COLO829 (cell line): ENCODE measurements around the gene CHTF8.
"Not testable (repeated sequence)": the region's sequence is repeated elsewhere in the genome, so short reads cannot be mapped to it uniquely, and the experiment has no call there.

Experiments used
- DNase-seq: peaks from one replicate; pipeline ENCODE4 v3.0.0; 2012; ENCODE audit warnings: low spot score

Gene CHTF8

DNA sequence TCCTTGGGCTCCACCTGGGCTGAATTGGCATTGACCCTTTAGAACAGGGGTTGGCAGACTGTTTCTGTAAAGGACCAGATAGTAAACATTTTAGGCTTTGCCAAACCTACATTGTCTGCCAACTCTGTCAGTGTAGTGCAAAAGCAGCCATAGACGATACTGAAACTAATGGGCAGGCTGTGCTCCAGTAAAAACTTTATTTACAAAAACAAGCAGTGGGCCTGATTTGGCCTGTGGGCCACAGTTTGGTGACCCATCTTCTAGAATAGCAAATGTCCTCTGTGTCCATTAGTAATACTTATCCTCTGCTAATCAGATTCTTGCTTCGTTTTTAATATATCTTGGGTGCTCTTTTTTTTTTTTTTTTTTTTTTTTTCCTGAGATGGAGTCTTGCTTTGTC lies 6.2 kb upstream of the CHTF8 start:
- no peak for DNase-seq

DNA sequence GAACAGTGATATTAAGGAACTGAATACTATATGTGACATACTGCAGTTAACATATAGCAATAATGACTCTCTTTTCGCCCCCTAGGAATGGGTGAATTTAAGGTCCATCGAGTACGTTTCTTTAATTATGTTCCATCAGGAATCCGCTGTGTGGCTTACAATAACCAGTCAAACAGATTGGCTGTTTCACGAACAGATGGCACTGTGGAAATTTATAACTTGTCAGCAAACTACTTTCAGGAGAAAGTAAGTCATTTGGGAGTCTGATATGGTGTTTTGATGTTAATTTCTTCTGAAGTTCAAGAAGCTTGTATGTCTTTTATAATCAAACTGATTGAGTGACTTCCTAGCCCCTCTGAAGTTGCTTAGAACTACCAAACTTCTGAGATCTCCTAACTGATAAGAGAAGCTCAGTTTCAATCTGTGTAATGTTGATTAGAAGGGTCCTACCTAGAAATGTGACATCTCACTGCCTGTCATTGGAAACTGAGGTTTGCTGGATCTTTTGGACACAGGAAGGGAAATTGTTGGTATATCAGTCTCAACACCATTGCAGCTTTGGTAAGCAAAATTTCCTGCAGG lies 1.1 kb upstream of the CHTF8 start:
- DNase-seq = no peak

DNA sequence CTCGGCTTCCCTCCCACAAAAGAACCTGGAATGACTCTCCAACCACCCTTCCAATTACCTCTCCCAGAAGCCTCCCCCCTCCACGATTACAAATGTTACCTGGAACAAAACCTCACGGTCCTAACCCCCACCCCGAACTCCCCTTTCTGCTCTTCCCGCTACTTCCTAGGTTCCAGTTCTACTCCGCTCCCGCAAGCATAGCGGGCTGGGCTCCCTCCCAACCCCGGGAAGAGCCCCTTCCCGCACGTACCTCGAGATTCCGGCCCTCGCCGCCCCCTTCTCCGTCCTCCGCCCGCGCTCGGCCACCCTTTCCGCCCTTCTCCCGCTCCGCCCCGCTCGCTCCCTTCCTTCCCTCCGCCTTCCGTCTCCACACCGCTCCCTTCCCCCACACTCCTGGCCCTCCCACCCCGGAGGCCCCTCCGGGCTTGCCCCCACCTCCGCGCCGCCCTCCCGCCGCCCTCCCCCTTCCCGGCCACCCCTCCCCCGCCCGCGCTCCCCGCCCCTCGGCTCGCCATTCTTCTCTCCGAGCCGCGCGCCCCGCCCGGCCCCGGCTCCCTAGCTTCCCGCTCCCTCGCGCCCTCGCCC lies 457 bp downstream of the CHTF8 start:
- DNase-seq = peak; percentile 87

DNA sequence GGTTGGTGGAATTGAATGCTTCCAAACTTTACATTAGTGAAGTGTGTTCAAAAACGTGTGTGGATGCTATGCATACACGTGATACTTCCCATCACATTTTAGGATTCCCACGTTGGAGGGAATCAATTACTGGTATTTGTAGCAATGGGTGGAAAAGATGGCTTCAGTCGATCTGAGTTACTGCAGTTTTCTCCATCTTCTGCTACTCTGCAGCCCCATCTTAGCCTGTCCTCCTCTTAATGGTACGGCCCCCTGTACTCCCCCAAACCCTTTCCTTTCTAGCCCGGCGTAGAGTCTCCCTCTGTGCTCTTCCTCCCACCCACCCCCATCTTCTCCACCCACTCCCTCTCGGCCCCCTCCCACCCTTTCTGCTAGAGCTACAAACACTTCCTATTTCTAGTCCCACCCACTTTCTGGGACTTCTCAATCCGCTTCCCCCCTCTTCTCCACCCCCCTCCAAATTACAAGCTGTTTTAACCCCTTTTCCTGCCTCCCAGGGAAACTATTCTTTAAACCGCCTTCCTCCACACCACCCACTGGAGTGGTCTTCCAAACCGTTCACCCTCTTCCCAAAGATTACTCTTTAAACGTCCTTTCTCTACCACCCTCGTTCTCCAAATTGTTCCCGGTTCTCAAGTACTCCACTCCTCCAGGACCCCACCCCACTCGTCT lies 1.1 kb downstream of the CHTF8 start:
- no peak for DNase-seq

DNA sequence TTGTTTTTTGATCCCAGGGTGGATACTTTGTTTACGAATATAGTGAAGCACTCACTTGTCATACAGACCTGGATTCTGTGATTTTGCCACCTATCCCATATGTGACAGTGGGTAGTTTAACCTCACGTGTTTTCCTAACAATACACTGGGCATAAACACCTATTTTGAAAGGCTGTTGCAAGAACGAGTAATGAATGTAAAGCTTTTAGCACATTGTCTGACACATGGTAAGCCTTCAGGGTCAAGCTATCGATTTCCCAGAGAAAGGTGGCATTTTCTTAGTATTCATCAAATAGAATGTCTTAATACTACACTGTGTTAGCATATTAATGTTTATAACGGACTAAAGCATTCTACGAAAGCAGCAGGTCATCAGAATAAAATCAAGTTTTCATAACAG lies 1.9 kb downstream of the CHTF8 start:
- DNase-seq = no peak

DNA sequence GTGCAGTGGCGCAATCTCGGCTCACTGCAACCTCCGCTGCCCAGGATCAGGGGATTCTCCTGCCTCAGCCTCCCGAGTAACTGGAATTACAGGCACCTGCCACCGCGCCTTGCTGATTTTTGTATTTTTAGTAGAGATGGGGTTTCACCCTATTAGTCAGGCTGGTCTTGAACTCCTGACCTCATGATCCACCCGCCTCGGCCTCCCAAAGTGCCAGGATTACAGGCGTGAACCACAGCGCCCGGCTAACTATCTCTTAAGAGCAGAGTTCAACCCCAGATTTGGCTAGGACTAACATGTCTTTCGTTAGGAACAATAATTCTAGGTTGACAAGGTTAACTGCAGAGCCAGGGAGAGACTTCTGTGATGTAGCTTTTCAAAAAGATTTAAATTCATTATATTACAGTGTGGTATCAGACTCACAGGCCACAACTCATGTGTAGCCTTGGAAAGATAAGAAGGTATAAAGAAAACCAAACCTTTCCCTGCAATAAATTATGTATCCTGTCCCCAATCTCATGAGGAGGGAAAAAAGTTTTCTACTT lies 4.3 kb downstream of the CHTF8 start:
- DNase-seq = no peak

DNA sequence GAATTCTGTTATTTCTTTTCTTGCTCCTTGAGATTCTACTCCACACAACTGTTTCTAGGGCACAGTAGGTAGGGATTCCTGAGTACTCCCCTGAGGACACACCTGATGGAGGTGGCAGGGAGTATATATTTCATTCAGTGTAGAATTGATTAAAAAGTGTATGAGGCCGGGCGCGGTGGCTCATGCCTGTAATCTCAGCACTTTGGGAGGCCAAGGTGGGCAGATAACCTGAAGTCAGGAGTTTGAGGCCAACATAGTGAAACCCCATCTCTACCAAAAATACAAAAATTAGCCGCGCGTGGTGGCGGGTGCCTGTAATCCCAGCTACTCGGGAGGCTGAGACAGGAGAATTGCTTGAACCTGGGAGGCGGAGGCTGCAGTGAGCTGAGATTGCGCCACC lies 5.6 kb downstream of the CHTF8 start:
- not testable (repeated sequence) for DNase-seq

DNA sequence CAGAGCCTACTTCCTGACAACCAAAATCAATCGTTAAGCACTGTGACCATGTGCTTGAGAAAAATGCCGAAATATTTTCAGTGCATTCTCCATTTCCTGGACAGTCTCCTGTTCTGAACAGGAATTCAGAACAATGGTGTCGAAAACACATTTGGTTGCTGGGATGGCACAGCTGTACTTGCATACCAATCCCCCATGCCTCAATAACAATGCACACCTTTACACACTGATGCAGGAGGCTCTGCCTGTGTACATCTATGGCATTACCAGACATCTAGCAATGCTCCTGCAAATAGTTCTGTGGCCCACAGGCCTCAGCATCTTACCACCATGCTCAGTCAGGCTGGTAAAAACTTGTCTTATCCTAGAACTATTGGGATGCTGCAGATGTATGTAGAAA lies 6.2 kb downstream of the CHTF8 start:
- no peak for DNase-seq

DNA sequence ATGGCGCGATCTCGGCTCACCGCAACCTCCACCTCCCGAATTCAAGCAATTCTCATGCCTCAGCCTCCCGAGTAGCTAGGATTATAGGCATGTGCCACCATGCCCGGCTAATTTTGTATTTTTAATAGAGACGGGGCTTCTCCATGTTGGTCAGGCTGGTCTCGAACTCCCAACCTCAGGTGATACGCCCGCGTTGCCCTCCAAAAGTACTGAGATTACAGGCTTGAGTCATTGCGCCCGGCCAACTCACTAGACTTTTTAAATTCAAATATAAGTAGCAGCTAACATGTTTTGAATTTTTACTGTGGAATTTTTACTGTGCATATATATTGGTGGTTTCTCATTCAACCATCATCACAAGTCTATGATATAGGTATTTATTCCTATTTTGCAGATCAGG lies 7.4 kb downstream of the CHTF8 start:
- DNase-seq = not testable (repeated sequence)

DNA sequence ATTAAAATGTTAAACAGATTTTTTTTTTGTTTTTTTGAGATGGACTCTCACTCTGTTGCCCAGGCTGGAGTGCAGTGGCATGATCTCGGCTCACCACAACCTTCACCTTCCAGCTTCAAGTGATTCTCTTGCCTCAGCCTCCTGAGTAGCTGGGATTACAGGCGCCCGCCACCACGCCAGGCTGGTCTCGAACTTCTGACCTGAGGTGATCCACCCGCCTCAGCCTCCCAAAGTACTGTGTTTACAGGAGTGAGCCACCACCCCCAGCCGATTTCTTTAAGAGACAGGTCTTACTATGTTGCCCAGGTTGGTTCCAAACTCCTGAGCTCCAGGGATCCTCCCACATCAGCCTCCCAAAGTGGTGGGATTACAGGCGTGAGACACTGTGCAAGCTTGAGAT lies 8.0 kb downstream of the CHTF8 start:
- not testable (repeated sequence) for DNase-seq

DNA sequence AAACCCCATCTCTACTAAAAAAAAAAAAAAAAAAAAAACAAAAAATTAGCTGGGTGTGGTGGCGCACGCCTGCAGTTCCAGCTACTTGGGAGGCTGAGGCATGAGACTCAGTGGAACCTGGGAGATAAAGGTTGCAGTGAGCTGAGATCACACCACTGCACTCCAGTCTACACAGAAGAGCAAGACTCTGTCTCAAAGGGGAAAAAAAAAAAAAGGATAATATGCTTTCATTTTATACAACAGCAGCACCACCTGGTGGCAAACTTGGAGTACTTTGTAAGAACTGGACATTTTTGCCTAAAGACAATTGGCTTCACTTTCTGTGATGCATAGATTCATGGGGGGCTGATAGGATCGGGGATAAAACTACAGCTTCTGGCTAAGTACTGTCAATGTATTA lies 8.5 kb downstream of the CHTF8 start:
- DNase-seq = peak; percentile 36

DNA sequence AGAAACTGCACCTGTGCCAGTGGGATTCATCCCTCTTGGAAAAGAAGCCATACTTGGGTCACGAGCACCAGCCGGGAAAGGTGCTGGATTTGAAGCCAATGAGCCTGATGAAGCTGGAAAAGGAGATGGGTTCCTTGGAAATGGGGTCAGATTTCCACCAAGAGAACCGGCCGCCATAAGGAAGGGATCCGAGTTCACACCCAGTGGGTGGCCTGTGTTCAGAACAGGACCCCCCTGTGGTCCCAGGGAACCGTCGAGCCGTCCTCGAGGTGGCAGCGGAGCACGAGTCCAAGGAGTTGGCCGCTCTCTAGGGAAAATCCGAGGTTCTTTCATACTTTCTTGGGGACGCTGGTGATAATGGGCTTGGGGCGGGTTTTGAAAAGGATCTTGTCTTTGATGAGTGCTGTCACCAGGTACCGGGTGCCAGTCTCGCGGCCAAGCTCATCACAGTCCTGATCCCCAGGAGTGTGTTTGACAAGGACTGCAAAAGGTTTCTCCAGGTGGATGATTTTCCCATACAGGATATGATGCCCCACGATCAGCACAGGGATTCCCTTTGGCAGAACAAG lies 12.2 kb downstream of the CHTF8 start:
- no peak for DNase-seq

DNA sequence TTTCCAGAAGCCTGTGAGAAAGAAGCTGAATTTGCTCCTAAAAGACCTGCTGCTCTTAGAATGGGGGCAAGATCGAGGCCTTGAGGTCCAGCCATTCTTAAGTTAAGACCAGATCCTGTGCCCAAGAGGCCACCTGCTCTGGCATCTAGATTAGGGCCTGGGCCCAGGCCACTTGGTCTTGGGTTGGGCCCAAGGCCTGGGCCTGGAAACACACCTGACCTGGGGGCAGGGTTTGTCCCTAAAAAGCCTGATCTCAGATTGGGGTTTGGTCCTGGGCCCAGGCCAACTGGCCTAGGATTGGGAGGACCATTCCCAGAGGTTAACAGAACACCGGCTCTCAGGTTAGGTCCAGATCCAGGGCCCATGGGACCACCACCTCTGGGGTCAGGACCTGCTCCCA lies 12.9 kb downstream of the CHTF8 start:
- DNase-seq = no peak

DNA sequence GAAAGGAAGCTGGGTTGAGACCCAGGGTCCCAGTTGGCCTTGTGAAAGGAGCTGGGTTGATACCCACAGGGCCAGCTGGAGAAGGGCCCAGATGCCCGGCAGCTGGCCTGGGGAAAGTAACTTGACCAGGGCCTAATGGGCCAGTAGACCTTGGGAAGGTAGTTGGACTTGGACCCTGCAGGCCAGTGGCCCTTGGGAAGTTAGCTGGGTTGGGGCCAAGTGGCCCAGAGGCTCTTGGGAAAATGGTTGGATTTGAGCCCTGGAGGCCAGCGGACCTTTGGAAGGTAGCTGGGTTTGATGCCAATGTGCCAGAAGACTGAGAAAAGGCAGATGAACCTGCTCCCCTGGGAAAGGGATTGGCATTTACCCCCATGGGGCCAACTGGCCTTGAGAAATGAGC lies 13.4 kb downstream of the CHTF8 start:
- DNase-seq = no peak

DNA sequence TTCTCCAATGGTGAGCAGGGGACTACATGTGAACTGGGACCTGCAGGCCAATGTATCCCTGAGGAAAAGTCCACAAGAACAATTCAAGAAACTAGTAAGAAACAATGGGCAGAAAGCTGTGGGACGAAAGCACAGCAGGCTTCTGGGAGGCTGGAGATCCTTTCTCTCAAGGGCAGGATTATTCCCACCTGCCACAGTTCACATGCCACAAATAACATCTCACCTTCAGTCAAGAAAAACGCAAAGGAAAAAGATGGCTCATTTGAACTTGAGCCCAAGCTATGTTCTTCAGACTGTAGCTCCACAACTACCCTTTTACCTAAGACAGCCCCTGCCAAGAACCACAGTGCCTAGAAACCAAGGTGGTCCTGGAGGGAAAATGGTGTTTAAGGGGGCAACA lies 13.9 kb downstream of the CHTF8 start:
- DNase-seq = no peak

DNA sequence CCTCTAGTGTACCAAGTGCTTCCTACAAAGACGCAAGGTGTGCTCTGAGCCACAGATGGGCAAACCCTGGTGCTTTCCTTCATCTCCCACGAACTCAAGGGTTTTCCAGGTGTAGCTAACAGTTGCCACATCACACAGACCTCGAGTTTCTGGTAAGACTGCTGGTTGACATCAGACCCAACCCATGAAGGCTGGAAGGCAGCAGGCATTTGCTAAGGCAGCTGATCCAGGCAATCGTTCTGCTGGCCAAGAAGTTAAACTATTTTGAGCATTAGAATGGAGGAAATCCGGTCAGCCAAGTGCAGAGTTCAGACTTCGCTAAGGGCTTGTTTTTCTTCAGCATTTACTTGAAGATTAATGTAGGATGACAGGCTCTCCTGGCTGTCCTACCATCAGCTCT lies 15.5 kb downstream of the CHTF8 start:
- DNase-seq = no peak

DNA sequence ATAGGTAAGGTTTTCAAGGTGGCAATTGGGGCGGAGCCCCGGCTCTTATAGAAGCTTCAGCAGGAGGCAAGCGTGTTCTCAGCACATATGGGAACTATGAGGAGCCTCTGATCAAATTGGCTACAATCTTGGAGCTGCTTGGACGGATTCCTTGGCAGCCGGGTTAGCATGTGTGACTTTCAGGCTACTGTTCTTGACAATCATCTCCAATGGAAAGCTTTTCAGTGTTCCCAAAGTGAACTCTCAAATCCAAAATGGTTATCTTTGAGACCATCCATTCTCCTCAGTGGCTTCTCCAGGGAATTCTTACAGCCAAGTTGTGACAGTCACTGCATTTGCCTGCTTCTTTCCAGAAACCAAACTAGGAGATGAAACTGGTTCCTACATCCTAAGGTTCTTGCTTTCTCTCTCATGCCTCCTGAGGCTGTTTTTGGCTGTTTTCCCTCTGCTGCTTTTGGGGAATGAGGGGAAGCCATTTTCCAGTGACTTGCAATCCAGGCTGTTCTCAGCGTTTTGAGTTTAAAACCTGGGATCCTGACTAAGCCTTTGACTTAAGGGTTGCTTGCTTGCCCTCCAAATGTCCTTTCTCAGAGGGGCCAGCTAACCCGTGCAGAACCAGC lies 16.0 kb downstream of the CHTF8 start:
- no peak for DNase-seq

DNA sequence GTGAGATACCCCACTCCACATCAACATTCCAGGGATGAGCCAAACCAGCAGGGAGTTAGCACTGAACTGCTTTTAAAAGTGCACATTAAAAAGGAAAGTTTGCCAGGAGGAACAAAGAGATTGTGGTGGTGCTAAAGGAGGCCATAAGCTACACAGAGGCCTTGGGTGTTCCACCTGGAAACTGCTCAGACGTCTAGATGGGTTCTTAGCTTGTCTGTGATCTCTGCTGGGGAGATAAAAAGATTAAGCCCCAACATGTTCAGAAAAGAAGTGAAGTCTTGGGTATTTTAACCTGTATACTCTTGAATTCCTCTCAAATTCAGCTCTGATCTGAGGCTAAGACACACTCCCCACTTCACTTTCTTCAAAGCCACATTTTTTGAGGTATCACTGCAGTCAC lies 16.6 kb downstream of the CHTF8 start:
- DNase-seq = no peak

DNA sequence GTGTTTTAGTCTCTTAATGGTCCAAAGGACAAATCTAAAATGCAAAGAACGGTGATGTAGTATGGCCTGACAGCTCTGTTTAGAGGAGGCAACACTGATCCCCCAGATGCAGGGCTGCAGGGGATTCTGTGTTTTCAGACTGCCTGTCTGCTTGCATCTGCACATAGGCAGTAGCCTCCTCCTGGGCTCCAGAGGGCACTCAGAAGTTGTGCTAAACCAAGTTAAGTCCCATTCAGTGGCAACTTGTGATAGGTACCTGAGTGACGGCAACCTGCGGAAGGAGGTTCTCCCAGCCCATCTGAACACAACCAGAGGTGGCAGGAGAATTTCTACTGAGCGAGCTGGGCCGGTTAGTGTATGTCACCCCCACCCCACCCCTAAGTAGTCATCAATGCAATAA lies 17.0 kb downstream of the CHTF8 start:
- no peak for DNase-seq

DNA sequence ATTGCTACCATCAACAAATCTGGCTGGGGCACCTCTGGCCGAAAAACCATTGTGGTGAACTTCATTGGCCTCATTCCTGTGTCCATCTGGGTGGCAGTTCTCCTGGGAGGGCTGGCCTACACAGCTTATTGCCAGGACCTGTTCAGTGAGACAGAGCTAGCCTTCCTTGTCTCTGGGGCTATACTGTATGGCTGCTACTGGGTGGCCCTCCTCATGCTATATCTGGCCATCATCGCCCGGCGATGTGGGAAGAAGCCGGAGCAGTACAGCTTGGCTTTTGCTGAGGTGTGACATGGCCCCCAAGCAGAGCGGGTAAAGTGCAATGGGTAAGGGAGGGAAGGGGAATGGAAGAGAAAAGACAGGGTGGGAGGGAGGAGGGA lies 17.4 kb downstream of the CHTF8 start:
- no peak for DNase-seq

DNA sequence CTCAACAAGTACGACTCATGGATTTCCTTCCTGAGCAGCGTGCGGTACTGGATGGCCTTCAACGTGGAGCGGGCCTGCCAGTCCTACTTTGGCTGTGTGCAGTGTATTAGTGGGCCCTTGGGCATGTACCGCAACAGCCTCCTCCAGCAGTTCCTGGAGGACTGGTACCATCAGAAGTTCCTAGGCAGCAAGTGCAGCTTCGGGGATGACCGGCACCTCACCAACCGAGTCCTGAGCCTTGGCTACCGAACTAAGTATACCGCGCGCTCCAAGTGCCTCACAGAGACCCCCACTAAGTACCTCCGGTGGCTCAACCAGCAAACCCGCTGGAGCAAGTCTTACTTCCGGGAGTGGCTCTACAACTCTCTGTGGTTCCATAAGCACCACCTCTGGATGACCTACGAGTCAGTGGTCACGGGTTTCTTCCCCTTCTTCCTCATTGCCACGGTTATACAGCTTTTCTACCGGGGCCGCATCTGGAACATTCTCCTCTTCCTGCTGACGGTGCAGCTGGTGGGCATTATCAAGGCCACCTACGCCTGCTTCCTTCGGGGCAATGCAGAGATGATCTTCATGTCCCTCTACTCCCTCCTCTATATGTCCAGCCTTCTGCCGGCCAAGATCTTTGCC lies 17.9 kb downstream of the CHTF8 start:
- no peak for DNase-seq

DNA sequence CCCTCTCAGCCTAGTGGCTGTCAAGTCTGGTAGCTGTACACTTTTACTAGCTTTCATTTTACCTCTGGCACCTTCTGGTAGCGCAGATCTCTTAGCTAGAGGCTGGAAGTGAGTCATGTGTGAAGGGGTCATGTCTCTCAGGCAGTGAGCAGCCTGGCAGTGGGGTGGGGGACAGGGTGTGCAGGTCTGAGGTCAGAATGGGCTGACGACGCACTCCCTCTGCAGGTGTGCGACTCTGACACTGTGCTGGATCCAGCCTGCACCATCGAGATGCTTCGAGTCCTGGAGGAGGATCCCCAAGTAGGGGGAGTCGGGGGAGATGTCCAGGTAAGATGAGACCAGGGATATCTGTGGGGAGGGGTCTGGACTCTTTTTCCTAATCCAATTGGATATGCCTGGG lies 19.2 kb downstream of the CHTF8 start:
- no peak for DNase-seq
